ENCODE data around the gene SLC26A9.

Gene SLC26A9

DNA sequence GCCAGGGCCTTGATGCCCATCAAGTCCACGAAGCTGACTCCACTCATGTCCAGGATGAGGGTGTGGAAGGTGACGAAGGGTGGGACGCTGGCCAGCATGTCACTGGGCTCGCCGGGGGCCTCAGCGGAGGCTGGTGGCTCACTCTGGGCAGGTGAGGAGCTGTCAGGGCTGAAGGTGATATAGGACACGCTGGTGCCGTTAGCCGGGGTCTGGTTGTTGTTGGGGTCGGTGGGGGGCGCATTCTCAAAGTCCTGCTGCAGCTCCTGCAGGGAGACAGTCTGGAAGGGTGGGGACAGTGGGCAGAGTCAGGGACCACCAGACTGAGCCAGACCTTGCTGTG is 21.7 kb downstream of the SLC26A9 start:
- Histone ChIP-seq H3K27me3 (ENCODE audit: low read depth, low read length) (no peaks in the 10 kb centered on the region), H3K4me3 (ENCODE audit: low read depth in 1 of 2, low read length in 2 of 2) (no peak overlapping the region), H3K9me3 (ENCODE audit: control insufficient read depth in 1 of 2, low read length in 2 of 2) (no peaks in the 10 kb centered on the region), H3K27ac (ENCODE audit: low read length) (no peak overlapping the region), H3K4me1 (ENCODE audit: control insufficient read depth in 1 of 2, insufficient read depth in 2 of 2, low read length in 2 of 2) (no peaks in the 10 kb centered on the region), H3K36me3 (ENCODE audit: control insufficient read depth in 1 of 2, insufficient read depth in 2 of 2, low read length in 2 of 2) (no peaks in the 10 kb centered on the region)

GRCh38 chr1:205920861-205921569 is 22.2 kb downstream of the SLC26A9 start:
- Histone ChIP-seq H3K9me3 (ENCODE audit: control insufficient read depth in 1 of 2, low read length in 2 of 2) (no peaks in the 10 kb centered on the region), H3K36me3 (ENCODE audit: control insufficient read depth in 1 of 2, insufficient read depth in 2 of 2, low read length in 2 of 2) (no peaks in the 10 kb centered on the region), H3K27me3 (ENCODE audit: low read depth, low read length) (no peaks in the 10 kb centered on the region), H3K4me1 (ENCODE audit: control insufficient read depth in 1 of 2, insufficient read depth in 2 of 2, low read length in 2 of 2) (no peaks in the 10 kb centered on the region), H3K4me3 (ENCODE audit: low read depth in 1 of 2, low read length in 2 of 2) (no peak overlapping the region), H3K27ac (ENCODE audit: low read length) (no peak overlapping the region)

GRCh38 chr1:205920159-205920558 is 23.1 kb downstream of the SLC26A9 start:
- H3K27ac ChIP-seq (ENCODE audit: low read length): no peak overlapping the region
- H3K36me3 ChIP-seq (ENCODE audit: control insufficient read depth in 1 of 2, insufficient read depth in 2 of 2, low read length in 2 of 2): no peaks in the 10 kb centered on the region
- no peaks in the 10 kb centered on the region for H3K27me3 ChIP-seq (ENCODE audit: low read depth, low read length)
- H3K4me3 ChIP-seq (ENCODE audit: low read depth in 1 of 2, low read length in 2 of 2): no peak overlapping the region
- H3K9me3 ChIP-seq (ENCODE audit: control insufficient read depth in 1 of 2, low read length in 2 of 2): no peaks in the 10 kb centered on the region
- H3K4me1 ChIP-seq (ENCODE audit: control insufficient read depth in 1 of 2, insufficient read depth in 2 of 2, low read length in 2 of 2): no peaks in the 10 kb centered on the region

- no peak overlapping the region for H3K4me3 ChIP-seq (ENCODE audit: low read depth in 1 of 2, low read length in 2 of 2)
- H3K4me1 ChIP-seq (ENCODE audit: control insufficient read depth in 1 of 2, insufficient read depth in 2 of 2, low read length in 2 of 2): no peaks in the 10 kb centered on the region
- H3K27ac ChIP-seq (ENCODE audit: low read length): no peak overlapping the region
Observed at GRCh38 chr1:205918955-205919746, 24.1 kb downstream of the SLC26A9 start.

DNA sequence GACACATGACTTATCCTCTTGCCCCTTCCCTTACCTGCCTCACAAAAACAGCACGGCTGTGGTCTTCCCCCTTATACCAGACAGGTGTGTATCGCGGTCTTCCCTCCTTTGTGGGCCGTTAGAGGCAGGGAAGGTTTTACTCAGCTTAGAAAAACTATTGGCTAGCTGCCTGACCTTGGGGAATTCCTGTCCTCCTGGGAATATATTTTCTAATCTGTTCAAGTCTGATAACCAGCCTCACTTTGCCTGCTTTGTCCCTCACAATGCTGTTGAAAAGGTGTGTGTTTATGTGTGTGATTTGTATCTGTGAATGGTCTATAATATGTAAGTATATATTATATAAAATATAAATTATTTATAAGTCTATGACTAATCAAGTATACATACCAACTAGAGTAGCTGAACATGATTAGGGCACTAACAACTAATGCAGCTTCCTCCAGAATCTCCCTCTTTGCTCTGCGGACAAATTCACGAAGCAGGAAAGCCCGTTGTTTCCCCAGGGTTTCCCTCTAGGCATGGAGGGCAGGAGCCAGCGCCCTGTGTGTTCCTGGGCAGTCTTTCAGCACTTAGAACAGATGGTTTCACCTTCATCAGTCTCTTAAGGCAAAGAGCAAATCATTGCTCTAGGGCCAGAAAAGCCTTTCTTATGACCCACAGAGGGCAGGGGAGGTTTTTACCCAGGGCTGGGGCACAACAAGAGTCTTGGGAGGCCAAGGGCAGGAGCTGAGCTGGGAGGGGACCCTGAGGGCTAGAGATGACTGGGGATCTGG is 25.6 kb downstream of the SLC26A9 start:
- Histone ChIP-seq H3K27me3 (ENCODE audit: low read depth, low read length) (no peaks in the 10 kb centered on the region), H3K36me3 (ENCODE audit: control insufficient read depth in 1 of 2, insufficient read depth in 2 of 2, low read length in 2 of 2) (no peaks in the 10 kb centered on the region), H3K27ac (ENCODE audit: low read length) (no peak overlapping the region), H3K4me1 (ENCODE audit: control insufficient read depth in 1 of 2, insufficient read depth in 2 of 2, low read length in 2 of 2) (no peaks in the 10 kb centered on the region), H3K4me3 (ENCODE audit: low read depth in 1 of 2, low read length in 2 of 2) (no peak overlapping the region), H3K9me3 (ENCODE audit: control insufficient read depth in 1 of 2, low read length in 2 of 2) (no peaks in the 10 kb centered on the region)

More at GRCh38 chr1:205918955-205919746, 24.1 kb downstream of the SLC26A9 start:
- H3K27me3 ChIP-seq (ENCODE audit: low read depth, low read length): no peaks in the 10 kb centered on the region
- no peaks in the 10 kb centered on the region for H3K36me3 ChIP-seq (ENCODE audit: control insufficient read depth in 1 of 2, insufficient read depth in 2 of 2, low read length in 2 of 2)
- no peaks in the 10 kb centered on the region for H3K9me3 ChIP-seq (ENCODE audit: control insufficient read depth in 1 of 2, low read length in 2 of 2)

- Histone ChIP-seq H3K4me3 (ENCODE audit: low read depth in 1 of 2, low read length in 2 of 2) (no peak overlapping the region), H3K27ac (ENCODE audit: low read length) (no peak overlapping the region), H3K9me3 (ENCODE audit: control insufficient read depth in 1 of 2, low read length in 2 of 2) (no peaks in the 10 kb centered on the region), H3K4me1 (ENCODE audit: control insufficient read depth in 1 of 2, insufficient read depth in 2 of 2, low read length in 2 of 2) (no peaks in the 10 kb centered on the region), H3K27me3 (ENCODE audit: low read depth, low read length) (no peaks in the 10 kb centered on the region), H3K36me3 (ENCODE audit: control insufficient read depth in 1 of 2, insufficient read depth in 2 of 2, low read length in 2 of 2) (no peaks in the 10 kb centered on the region)
Observed at GRCh38 chr1:205916541-205916940, 26.7 kb downstream of the SLC26A9 start.

DNA sequence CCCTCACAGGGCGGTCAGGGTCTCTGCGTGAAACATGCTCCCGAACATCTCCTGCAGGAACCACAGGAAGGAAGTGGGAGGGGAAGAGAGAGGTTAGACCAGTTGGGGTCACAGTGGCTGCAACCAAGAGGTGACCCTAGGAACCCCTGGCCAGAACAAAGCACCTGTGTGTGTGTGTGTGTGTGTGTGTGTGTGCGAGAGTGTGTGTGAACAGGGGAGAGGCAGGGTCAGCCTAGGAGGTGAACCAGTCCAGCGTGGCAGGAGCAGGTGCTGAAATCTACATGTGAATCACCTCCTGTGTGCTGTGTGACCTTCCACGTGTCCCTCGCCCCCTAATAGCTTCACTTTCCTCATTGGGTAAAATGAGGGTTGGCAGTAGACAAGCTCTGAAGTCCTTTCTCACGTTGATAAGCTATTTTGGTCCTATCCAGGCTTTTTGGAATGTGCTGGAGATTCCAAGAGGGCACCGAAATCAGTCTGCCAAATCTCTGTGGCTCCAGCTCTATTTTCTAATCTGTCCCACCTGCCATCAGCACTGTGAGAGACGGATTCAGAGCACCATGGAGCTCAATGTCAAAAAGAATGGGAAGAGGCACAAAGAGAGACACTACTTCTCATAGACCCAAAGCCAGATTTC is 27.8 kb downstream of the SLC26A9 start:
- Histone ChIP-seq H3K4me1 (ENCODE audit: control insufficient read depth in 1 of 2, insufficient read depth in 2 of 2, low read length in 2 of 2) (no peaks in the 10 kb centered on the region), H3K9me3 (ENCODE audit: control insufficient read depth in 1 of 2, low read length in 2 of 2) (no peaks in the 10 kb centered on the region), H3K27ac (ENCODE audit: low read length) (no peak overlapping the region), H3K36me3 (ENCODE audit: control insufficient read depth in 1 of 2, insufficient read depth in 2 of 2, low read length in 2 of 2) (no peaks in the 10 kb centered on the region), H3K4me3 (ENCODE audit: low read depth in 1 of 2, low read length in 2 of 2) (no peak overlapping the region), H3K27me3 (ENCODE audit: low read depth, low read length) (no peaks in the 10 kb centered on the region)

- Histone ChIP-seq H3K4me3 (ENCODE audit: low read depth in 1 of 2, low read length in 2 of 2) (no peak overlapping the region), H3K36me3 (ENCODE audit: control insufficient read depth in 1 of 2, insufficient read depth in 2 of 2, low read length in 2 of 2) (no peaks in the 10 kb centered on the region), H3K9me3 (ENCODE audit: control insufficient read depth in 1 of 2, low read length in 2 of 2) (no peaks in the 10 kb centered on the region), H3K27ac (ENCODE audit: low read length) (no peak overlapping the region), H3K4me1 (ENCODE audit: control insufficient read depth in 1 of 2, insufficient read depth in 2 of 2, low read length in 2 of 2) (no peaks in the 10 kb centered on the region), H3K27me3 (ENCODE audit: low read depth, low read length) (no peaks in the 10 kb centered on the region)
Observed at GRCh38 chr1:205914730-205915129, 28.5 kb downstream of the SLC26A9 start.

DNA sequence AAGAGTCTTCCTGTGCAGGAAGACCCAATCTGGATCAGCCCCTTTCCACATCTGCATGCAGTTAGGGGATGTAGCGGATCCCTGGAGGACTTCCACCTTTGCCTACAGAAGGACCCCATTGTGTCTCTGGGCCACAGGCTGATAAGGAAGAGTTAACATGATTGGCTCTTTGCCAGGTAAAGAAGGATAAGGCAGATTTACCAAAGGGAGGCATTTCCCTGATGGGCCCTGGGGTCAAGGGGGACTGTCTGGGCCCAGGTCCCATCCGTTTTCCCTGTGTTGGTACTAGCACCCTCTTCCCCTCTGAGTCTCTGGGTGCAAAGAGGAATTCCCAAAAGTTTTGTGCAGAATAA is 29.1 kb downstream of the SLC26A9 start:
- Histone ChIP-seq H3K27me3 (ENCODE audit: low read depth, low read length) (no peaks in the 10 kb centered on the region), H3K27ac (ENCODE audit: low read length) (no peak overlapping the region), H3K4me1 (ENCODE audit: control insufficient read depth in 1 of 2, insufficient read depth in 2 of 2, low read length in 2 of 2) (no peaks in the 10 kb centered on the region), H3K9me3 (ENCODE audit: control insufficient read depth in 1 of 2, low read length in 2 of 2) (no peaks in the 10 kb centered on the region), H3K36me3 (ENCODE audit: control insufficient read depth in 1 of 2, insufficient read depth in 2 of 2, low read length in 2 of 2) (no peaks in the 10 kb centered on the region), H3K4me3 (ENCODE audit: low read depth in 1 of 2, low read length in 2 of 2) (no peak overlapping the region)

DNA sequence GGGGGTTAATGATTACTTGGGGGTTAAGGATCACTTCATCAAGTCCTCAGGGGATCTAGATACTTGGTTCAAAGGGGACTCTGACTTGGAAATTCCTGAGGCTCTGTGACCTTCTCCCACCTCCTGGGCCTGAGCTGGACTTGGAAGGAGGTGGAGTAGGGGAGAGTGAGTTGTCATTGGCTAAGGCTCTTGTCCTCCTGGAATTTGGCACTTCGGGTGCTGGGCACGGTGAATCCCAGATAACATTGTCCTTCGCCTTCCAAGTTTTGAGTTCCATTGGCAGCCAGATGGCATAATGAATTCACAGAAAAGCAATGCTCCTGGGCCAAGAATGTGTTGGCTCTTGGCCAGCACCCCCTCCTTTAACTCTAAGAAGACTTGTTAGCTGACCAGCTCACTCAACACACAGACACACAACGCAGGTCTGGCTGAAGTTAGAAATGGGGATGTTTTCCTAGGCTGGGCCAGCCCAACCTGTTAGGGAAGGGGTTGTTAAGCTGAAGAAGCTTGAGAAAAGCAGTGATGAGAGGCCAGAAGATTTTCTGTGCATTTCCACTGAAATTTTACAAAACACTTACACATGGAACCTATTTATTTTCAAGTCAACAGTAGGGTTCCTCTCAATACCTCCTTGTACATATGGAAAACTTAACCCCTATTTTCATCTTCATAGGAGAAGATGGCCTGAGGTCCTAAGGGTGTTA is 29.7 kb downstream of the SLC26A9 start:
- Histone ChIP-seq H3K4me3 (ENCODE audit: low read depth in 1 of 2, low read length in 2 of 2) (no peak overlapping the region), H3K4me1 (ENCODE audit: control insufficient read depth in 1 of 2, insufficient read depth in 2 of 2, low read length in 2 of 2) (no peaks in the 10 kb centered on the region), H3K36me3 (ENCODE audit: control insufficient read depth in 1 of 2, insufficient read depth in 2 of 2, low read length in 2 of 2) (no peaks in the 10 kb centered on the region), H3K27ac (ENCODE audit: low read length) (no peak overlapping the region), H3K27me3 (ENCODE audit: low read depth, low read length) (no peaks in the 10 kb centered on the region), H3K9me3 (ENCODE audit: control insufficient read depth in 1 of 2, low read length in 2 of 2) (no peaks in the 10 kb centered on the region)

DNA sequence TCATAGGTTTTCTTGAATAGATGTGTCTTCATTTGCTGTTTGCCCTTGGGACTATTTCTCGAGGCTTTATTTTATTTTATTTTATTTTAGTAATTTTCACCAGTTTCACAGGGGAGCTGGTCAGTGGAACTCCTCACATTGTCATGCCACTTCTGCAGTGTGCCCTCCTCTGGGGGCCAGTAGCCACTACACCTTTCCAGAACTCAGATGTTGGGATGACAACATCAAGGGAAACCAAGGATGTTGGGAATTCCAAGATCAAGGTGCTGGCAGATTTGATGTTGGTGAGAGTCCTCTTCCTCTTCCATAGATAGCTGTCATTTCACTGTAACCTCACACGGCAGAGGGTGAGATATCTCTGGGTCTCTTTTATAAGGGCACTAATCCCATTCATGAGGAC is 35.5 kb downstream of the SLC26A9 start:
- Histone ChIP-seq H3K4me1 (ENCODE audit: control insufficient read depth in 1 of 2, insufficient read depth in 2 of 2, low read length in 2 of 2) (no peaks in the 10 kb centered on the region), H3K27me3 (ENCODE audit: low read depth, low read length) (no peaks in the 10 kb centered on the region), H3K27ac (ENCODE audit: low read length) (no peak overlapping the region), H3K4me3 (ENCODE audit: low read depth in 1 of 2, low read length in 2 of 2) (no peak overlapping the region), H3K9me3 (ENCODE audit: control insufficient read depth in 1 of 2, low read length in 2 of 2) (peaks cover 0 to 3% of the 10 kb centered on the region in 2 donors), H3K36me3 (ENCODE audit: control insufficient read depth in 1 of 2, insufficient read depth in 2 of 2, low read length in 2 of 2) (no peaks in the 10 kb centered on the region)

Data from muscle layer of duodenum (tissue), 2 donors.